ENCODE data around the gene TMX3.

The TMX3 gene

GRCh38 chr18:68728081-68728700 lies 13.3 kb upstream of the TMX3 start:
- no peak for TF ChIP-seq CTCF (IDR thresholded peaks at IDR 0.05; ENCODE audit: low read depth, low read length, missing control alignments)
- H3K4me3 ChIP-seq (ENCODE audit: low read depth, low read length) = no peak overlapping the region
- in situ Hi-C loops (cut with HindIII; ENCODE audit: low sequenced_read_pairs) = no loop called here
- no peak for DNase-seq (ENCODE audit: low read depth)

- no peak for DNase-seq (ENCODE audit: low read depth)
- in situ Hi-C loops (cut with HindIII; ENCODE audit: low sequenced_read_pairs) = no loop called here
- no peak overlapping the region for H3K4me3 ChIP-seq (ENCODE audit: low read depth, low read length)
- no peak for TF ChIP-seq CTCF (IDR thresholded peaks at IDR 0.05; ENCODE audit: low read depth, low read length, missing control alignments)
Measured at GRCh38 chr18:68727506-68727905, 12.6 kb upstream of the TMX3 start.

- DNase-seq (ENCODE audit: low read depth) = no peak
- in situ Hi-C loops (cut with HindIII; ENCODE audit: low sequenced_read_pairs) = no loop called here
- TF ChIP-seq CTCF (IDR thresholded peaks at IDR 0.05; ENCODE audit: low read depth, low read length, missing control alignments) = no peak
Measured at GRCh38 chr18:68725346-68725745, 10.4 kb upstream of the TMX3 start.

GRCh38 chr18:68724021-68724420 lies 9.1 kb upstream of the TMX3 start:
- in situ Hi-C loops (cut with HindIII; ENCODE audit: low sequenced_read_pairs) = no loop called here
- H3K4me3 ChIP-seq (ENCODE audit: low read depth, low read length) = no peak overlapping the region
- DNase-seq (ENCODE audit: low read depth) = no peak
- no peak for TF ChIP-seq CTCF (IDR thresholded peaks at IDR 0.05; ENCODE audit: low read depth, low read length, missing control alignments)

More at GRCh38 chr18:68725346-68725745, 10.4 kb upstream of the TMX3 start:
- H3K4me3 ChIP-seq (ENCODE audit: low read depth, low read length) = no peak overlapping the region

GRCh38 chr18:68723539-68723938 lies 8.6 kb upstream of the TMX3 start:
- no peak overlapping the region for H3K4me3 ChIP-seq (ENCODE audit: low read depth, low read length)
- no peak for TF ChIP-seq CTCF (IDR thresholded peaks at IDR 0.05; ENCODE audit: low read depth, low read length, missing control alignments)
- no peak for DNase-seq (ENCODE audit: low read depth)
- in situ Hi-C loops (cut with HindIII; ENCODE audit: low sequenced_read_pairs) = no loop called here

- in situ Hi-C loops (cut with HindIII; ENCODE audit: low sequenced_read_pairs) = no loop called here
- H3K4me3 ChIP-seq (ENCODE audit: low read depth, low read length) = no peak overlapping the region
- no peak for DNase-seq (ENCODE audit: low read depth)
- TF ChIP-seq CTCF (IDR thresholded peaks at IDR 0.05; ENCODE audit: low read depth, low read length, missing control alignments) = no peak
Measured at GRCh38 chr18:68722821-68723220, 7.9 kb upstream of the TMX3 start.
